ENCODE data around the gene CAMK1D.

The CAMK1D gene

DNA sequence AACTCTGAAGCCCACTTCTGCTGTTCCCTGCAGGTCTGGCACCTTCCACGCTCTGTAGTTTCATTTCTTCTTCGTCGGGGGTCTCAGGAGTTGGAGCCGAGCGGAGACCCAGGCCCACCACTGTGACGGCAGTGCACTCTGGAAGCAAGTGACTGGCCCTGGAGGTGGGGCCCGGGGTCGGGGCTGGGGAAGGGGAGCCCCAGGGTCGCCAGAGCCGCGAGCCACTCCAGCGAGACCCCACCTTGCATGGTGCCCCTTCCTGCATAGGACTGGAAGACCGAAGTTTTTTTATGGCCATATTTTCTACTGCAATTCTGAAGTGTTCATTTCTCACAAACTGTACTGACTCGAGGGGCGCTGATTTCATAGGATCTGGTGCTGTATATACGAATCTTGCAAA lies 479.4 kb downstream of the CAMK1D start:
- DNase-seq (ENCODE audit: low spot score) = no peak

DNA sequence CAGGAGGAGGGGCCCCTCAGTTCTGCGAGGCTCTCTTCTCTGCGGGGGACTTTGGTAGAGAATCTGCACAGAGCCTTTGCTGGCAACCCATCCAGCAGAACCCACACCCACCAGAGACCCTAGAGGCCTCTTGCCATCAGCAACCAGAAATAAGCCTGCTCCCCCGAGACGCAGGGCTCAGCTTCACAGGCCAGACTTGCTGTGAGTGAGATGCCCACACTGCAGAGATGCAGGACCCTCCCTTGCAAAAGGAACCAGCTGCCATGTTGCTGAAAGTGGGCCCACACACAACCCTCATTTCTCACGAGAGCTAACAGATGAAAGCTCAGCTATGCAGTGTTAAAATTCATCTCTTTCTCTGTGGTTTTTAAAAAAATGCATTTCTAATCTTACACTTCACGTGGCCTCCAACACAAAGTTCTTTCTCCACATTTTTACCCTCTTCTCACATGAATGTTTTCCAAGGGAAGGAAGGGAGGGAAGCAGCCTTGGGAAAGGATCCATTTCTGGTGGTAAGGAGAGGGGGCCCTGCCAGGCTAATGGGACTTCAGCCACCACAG lies 480.6 kb downstream of the CAMK1D start:
- no peak for DNase-seq (ENCODE audit: low spot score)

DNA sequence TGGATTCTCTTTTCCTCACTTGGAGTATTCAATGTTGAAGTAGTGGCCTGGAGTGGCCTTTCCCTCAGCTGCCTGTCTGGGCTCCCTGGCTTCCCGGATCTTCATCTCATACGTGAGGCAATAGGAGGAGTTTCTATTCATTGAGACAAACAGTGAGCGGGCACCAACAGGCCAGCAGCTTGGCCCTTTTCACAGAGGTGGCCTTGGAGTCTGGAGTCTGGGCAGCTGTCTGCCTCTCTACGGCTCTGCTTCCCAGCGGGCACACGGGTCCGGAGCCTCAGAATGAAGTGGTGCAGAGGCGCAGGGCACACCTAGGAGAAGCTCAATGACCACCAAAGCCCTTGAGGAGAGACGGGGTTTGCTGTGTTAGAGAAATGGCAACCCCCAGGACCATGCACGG lies 482.7 kb downstream of the CAMK1D start:
- no peak for DNase-seq (ENCODE audit: low spot score)

DNA sequence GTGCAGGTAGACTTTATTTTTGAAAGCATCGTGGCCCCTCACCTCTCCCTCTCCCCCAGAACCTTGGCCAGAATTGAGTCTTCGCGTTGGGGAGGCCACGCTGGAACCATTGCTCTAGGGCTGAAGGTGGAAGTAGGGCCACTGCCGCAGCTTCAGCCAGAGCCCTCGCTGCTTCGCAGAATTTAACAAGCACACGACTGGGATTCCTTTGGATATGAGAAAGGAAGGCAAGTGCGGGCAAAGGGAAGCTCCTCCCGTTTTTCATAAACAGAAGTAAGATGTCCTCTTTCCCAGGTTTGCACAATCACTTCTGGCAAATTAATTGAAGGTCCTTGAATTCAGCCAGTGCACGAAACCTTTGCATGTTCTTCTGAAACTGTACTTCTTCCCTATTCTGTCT lies 484.1 kb downstream of the CAMK1D start:
- DNase-seq (ENCODE audit: low spot score) = no peak

GRCh38 chr10:12834116-12834665 lies 484.8 kb downstream of the CAMK1D start:
- DNase-seq (ENCODE audit: low spot score) = no peak

GRCh38 chr10:12834721-12835120 lies 485.4 kb downstream of the CAMK1D start:
- no peak for DNase-seq (ENCODE audit: low spot score)

- no peak for DNase-seq (ENCODE audit: low spot score)
Observed at GRCh38 chr10:12835709-12836108, 486.4 kb downstream of the CAMK1D start.

DNA sequence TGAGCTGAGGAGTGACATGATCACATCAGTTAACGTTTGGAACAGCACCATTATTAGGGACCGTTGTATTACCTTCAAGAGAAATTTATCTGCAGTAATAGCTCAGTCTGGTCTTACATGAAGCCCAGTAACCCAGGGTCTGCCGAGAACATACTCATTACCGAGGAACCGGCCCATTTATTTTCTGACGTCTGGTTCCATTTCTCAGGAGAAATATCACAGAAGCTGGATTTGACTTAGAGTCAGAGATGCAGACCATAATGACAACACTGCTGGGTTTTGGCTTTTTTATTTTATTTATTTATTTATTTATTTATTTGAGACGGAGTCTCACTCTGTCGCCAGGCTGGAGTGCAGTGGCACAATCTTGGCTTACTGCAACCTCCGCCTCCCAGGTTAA lies 489.0 kb downstream of the CAMK1D start:
- DNase-seq (ENCODE audit: low spot score) = no peak

- no peak for DNase-seq (ENCODE audit: low spot score)
Observed at GRCh38 chr10:12838995-12839927, 489.9 kb downstream of the CAMK1D start.

DNA sequence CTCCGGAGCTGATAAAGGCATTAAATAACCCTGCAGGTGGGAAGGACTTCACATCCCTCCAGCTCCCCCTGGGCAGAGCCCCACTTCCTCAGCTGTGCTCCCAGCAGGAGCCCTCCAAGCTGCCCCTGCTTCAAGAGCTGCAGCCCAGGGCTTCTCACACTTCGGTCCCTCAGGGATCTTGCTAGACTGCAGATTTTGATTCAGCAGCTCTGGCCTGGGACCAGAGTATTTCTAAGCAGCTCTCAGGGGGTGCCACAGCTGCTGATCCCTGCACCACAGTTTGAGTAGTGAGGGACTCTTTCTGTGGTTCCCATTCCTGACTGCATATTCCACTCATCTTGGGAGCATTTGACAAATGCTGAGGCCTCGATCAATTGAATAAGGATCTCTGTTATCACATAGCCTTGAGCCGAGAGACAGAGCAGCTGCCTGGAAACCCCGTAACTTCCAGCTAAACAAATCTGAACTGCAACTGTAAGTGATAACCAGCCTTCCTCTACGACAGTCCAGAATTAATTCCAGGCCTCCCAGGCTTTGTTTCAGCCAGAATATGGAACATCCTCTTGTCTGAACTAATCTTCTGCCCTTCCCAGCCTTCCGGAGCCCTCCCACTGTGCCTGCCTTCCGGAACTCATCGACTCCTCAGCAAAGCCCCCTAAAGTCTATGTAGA lies 490.7 kb downstream of the CAMK1D start:
- no peak for DNase-seq (ENCODE audit: low spot score)

DNA sequence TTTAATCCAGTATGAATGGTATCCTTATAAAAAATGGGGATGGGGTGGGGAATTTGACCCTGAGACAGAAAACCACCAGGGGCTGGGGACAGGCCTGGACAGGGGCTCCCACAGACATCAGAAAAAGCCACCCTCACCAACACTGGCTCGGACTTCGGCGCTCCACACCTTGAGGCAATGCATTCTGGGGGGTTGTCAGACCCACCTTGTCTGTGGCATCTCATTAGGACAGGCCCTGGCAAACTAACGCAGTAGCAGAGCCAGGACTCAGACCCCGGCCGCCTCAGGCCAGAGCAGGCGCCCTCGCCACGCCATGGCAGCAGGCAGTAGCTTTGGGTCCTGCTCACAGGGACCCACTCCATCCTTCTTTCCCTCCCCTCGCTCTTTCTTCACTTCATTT lies 492.1 kb downstream of the CAMK1D start:
- DNase-seq (ENCODE audit: low spot score) = no peak

GRCh38 chr10:12841826-12842225 lies 492.5 kb downstream of the CAMK1D start:
- DNase-seq (ENCODE audit: low spot score) = no peak

GRCh38 chr10:12842310-12842709 lies 493.0 kb downstream of the CAMK1D start:
- no peak for DNase-seq (ENCODE audit: low spot score)

DNA sequence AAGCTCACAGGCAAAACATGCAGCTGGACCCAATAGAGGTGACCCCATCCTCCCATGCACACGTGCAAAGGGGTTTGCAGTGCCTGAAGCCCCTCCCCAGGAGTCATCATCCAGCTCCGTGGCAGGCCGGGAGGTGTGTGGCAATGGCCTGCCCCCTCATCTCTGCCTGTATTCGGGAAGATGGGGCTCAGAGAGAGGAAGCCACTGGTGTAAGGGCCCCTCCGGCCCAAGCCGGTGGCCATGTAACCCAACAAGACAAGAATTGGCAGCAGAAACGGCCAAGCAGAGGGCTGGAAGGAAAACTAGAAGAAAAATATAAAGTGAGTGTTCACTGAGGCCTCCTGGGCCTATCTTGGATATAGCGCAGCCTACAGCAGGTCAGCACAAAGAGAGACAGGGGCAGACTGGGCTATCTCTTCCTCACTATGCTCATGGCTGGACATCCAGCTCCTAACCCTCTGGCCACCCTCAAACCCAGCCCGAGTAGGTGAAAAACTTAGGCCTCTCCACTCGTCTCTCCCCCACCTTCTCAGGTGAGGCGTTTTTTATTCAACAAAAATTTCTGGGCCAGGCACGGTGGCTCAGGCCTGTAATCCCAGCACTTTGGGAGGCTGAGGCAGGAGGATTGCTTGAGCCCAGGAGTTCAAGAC lies 494.1 kb downstream of the CAMK1D start:
- no peak for DNase-seq (ENCODE audit: low spot score)

GRCh38 chr10:12844811-12845483 lies 495.6 kb downstream of the CAMK1D start:
- DNase-seq (ENCODE audit: low spot score) = no peak

DNA sequence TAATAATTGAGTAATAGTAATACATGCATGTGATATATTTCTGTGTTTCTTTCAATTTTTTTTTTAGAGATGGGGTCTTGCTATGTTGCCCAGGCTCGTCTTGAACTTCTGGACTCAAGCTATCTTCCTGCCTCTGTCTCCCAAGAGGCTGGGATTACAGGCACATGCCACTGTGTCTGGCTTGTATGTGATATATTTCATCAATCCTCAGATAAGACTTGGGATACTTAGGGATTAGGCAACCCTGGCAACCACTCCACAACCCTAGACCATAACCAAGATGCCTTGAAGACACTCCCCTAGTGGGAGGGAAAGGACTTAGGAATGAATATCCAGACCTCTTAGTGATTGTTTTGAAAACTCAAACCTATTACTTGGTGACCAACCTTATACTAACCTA lies 497.4 kb downstream of the CAMK1D start:
- DNase-seq (ENCODE audit: low spot score) = no peak

DNA sequence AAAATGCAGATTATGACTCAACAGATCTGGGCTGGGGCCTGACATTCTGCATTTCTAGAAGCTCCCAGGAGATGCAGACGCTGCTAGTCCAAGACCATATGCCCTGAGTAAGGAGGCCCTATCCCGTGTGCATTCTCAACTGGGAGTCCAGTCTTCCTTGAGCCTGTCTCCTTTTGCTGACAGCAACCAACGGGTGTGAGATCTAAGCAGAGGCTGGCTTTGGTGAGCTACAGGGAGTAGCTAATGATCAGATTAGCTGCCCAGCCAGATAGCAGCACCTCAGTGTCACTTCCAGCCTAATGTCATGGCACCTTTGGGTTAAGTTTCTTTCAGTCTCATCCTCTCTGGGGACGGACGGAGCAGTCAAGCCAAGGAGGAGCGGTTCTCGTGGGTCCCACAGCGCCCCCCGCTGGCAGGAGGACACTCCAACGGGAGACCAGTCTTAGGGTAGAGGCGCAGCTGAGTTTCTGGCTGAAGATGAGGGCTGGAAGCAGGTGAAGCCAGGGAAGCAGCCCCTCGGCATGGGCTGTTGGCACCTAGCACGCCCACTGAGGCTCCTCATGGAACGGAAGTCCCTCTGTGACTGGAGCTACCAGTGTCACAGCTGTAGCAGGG lies 498.1 kb downstream of the CAMK1D start:
- DNase-seq (ENCODE audit: low spot score) = no peak

DNA sequence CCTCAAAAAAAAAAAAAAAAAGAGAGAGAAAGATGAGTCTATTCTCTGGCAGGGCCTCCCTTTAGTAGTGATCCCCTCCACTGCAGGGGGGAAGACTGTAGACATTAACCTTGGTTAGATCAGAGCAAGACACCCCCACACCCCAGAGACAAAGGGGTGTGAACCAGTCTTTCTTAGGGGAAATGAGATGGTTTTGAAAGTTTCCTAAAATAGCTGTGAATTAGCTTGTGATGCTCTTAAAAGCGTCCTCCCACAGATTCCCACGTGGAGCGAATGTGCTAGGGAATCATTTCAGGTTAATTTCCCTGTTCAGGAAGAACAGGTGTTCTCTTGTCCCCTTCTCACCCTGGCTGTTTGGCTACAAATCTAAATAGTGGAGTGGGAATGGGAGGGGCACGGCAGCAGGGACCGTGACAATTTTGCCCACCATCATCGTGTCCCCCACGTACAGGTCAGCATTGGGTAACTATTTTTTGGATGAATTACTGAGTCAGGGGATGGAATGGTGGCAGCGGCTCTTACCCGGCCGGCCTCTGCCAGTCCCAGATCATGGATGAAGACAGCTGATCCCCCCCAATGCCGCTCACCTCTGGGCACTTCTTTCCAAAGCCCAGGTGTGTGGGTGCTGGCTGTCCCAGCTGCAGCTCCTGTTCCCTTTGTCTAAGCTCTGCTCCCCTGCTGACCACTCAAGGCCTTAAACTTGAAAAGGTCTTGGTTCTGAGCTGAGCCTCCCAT lies 499.3 kb downstream of the CAMK1D start:
- DNase-seq (ENCODE audit: low spot score) = no peak

DNA sequence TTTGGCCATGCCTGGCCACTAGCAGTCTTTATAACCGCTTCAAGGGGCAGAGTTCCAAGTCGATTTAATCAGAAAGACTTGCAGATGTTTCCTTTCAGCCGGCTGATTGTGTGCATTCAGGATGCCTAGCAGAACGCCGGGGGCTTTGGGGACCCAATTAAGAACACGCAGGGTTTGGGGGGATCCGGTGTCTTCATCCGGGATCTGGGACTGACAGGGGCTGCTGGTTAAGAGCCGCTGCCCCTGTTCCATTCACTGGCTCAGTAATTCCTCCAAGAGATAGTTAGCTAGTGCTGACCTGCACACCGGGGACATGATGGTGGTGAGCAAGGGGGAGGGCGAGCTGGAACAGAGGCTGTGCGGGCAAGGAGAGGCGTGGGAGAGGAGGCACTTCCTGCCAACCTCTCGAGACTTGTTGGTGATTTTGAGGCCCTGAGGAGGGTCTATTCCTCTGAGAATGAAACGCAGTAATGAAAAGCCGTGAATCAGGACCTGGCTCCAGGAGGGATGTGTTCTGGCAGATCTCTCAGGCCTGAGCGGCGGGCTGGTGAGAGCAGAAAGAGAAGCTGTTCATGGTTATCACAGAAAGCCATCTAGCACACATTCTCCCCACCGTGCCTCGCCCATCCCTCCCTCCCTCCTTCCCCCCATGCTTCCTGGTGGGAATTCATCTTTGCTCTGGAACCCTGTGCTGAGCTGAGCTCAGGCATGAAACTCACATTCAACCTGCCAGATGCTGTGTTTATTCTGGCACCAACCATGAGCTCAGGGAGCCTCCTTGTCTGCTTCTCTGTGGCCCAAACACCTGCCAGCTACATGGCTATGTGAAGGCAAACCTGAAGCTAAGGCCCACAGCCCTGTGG lies 500.2 kb downstream of the CAMK1D start:
- no peak for DNase-seq (ENCODE audit: low spot score)

- DNase-seq (ENCODE audit: low spot score) = no peak
Observed at GRCh38 chr10:12852687-12853086, 503.3 kb downstream of the CAMK1D start.

Data from HuH-7.5 (cell line).